ENCODE measurements around the gene FBLN1. TPM values are rescaled to one million over a fixed set of nuclear protein-coding genes. Genes with fewer than 3 reads are reported as not detected.

Gene FBLN1
- polyA plus RNA-seq, 3 donors, result 0.03 to 0.17 TPM; not detected in 1

DNA sequence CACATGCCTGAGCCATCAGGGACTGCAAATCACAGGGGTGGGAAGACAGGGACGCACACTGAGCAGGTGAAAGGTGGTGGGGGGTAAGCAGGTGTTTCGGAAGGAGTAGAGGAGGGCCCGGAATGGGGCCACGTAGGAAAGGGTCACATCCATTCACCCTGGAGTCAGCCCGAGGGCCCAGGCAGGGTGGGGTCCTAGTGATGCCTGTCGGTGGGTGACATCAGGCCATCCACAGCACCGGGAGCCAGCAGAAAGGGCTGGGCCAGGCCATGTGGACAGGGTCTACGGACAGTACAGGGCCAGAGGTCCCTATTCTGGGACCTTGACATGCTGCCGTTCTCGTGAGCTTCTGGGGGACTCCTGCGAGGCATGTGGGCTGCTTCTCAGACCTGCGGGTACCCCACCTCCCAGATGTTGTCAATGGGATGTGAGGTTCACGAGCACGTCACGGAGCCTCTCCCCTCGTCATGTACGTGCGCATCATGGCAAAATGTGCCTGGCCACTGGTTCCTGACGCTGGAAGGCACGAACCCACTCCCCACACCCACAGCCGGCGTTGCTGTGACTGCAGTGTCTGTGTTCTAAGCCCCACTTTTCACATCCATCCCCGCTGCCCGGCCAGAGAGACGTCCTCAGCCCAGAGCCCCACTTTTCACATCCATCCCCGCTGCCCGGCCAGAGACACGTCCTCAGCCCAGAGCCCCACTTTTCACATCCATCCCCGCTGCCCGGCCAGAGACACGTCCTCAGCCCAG is 84.1 kb downstream of the FBLN1 start:
- Histone ChIP-seq H3K36me3 (replicated peaks in 1 of 2; ENCODE audit: control insufficient read depth in 1 of 2, insufficient read depth in 2 of 2, low read length in 2 of 2) (no peaks in the 10 kb centered on the region), H3K9me3 (replicated peaks in 1 of 2; ENCODE audit: control insufficient read depth in 1 of 2, insufficient read depth in 1 of 2, low read length in 2 of 2) (peaks cover 0 to 5% of the 10 kb centered on the region in 2 donors), H2AFZ (ENCODE audit: insufficient read depth, low read depth, low read length, poor library complexity, severe bottlenecking) (no peak overlapping the region), H3K27ac (ENCODE audit: low read depth in 1 of 2, low read length in 2 of 2) (no peak overlapping the region), H3K9ac (ENCODE audit: insufficient read depth, low read length, poor library complexity, severe bottlenecking) (no peak overlapping the region), H3K79me2 (ENCODE audit: insufficient read depth, low read length) (no peaks in the 10 kb centered on the region), H3K4me3 (replicated peaks in 1 of 3; ENCODE audit: low read depth in 2 of 3, low read length in 3 of 3) (no peak overlapping the region), H4K20me1 (ENCODE audit: insufficient read depth, low read length) (no peaks in the 10 kb centered on the region), H3K4me2 (replicated peaks; ENCODE audit: extremely low read depth, low read length, poor library complexity, severe bottlenecking) (no peak overlapping the region), H3K27me3 (ENCODE audit: control insufficient read depth in 2 of 2, insufficient read depth in 2 of 2, low read length in 2 of 2) (no peaks in the 10 kb centered on the region), H3K4me1 (ENCODE audit: control insufficient read depth in 1 of 2, insufficient read depth in 2 of 2, low read length in 2 of 2) (peaks cover 19 to 22% of the 10 kb centered on the region in 2 donors)
- H3K27me3 Mint-ChIP-seq (ENCODE audit: low read depth in 3 of 3), result peaks cover 3 to 7% (median 4%) of the 10 kb centered on the region in 3 donors
- intact Hi-C loops (cut with micrococcal nuclease), result loop anchor here in 1 of 2 donors (10.0 kb wide), 1 partner anchor 528 kb away; no protein-coding TSS in a partner anchor
- TF ChIP-seq CTCF (IDR thresholded peaks at IDR 0.05), result no peak
- H3K4me3 Mint-ChIP-seq, result no peak overlapping the region
- peak overlapping the region in 1 of 7 donors; percentile 57 for H3K27ac Mint-ChIP-seq
- no peaks in the 10 kb centered on the region for H3K36me3 Mint-ChIP-seq
- H3K4me1 Mint-ChIP-seq, result peaks cover 34% of the 10 kb centered on the region
- DNase-seq, result no peak
- 92% methylated on average over 22 of the region's 31 CpGs for WGBS (ENCODE audit: insufficient coverage)
- peaks cover 0 to 7% (median 3%) of the 10 kb centered on the region in 7 donors for H3K9me3 Mint-ChIP-seq

GRCh38 chr22:45587638-45588505 is 85.2 kb downstream of the FBLN1 start:
- WGBS (ENCODE audit: insufficient coverage), result 70% methylated on average over 10 of the region's 17 CpGs
- peaks cover 0 to 8% of the 10 kb centered on the region in 2 donors for H3K9me3 ChIP-seq (replicated peaks in 1 of 2; ENCODE audit: control insufficient read depth in 1 of 2, insufficient read depth in 1 of 2, low read length in 2 of 2)
- H3K36me3 Mint-ChIP-seq, result no peaks in the 10 kb centered on the region
- peaks cover 2 to 7% (median 3%) of the 10 kb centered on the region in 3 donors for H3K27me3 Mint-ChIP-seq (ENCODE audit: low read depth in 3 of 3)
- H4K20me1 ChIP-seq (ENCODE audit: insufficient read depth, low read length), result no peaks in the 10 kb centered on the region
- no peak overlapping the region for H3K27ac Mint-ChIP-seq
- H3K27ac ChIP-seq (ENCODE audit: low read depth in 1 of 2, low read length in 2 of 2), result no peak overlapping the region
- DNase-seq, result no peak
- H3K4me1 Mint-ChIP-seq, result peaks cover 38% of the 10 kb centered on the region
- no peak overlapping the region for H3K4me2 ChIP-seq (replicated peaks; ENCODE audit: extremely low read depth, low read length, poor library complexity, severe bottlenecking)
- H3K9ac ChIP-seq (ENCODE audit: insufficient read depth, low read length, poor library complexity, severe bottlenecking), result no peak overlapping the region
- intact Hi-C loops (cut with micrococcal nuclease), result loop anchor here in 1 of 2 donors (10.0 kb wide), 1 partner anchor 527 kb away; no protein-coding TSS in a partner anchor
- peaks cover 5 to 17% (median 12%) of the 10 kb centered on the region in 7 donors for H3K9me3 Mint-ChIP-seq
- no peak overlapping the region for H3K4me3 ChIP-seq (replicated peaks in 1 of 3; ENCODE audit: low read depth in 2 of 3, low read length in 3 of 3)
- peak overlapping the region in 1 of 2 donors; percentile 17 for H3K4me3 Mint-ChIP-seq
- H2AFZ ChIP-seq (ENCODE audit: insufficient read depth, low read depth, low read length, poor library complexity, severe bottlenecking), result peak overlapping the region; percentile 35
- no peaks in the 10 kb centered on the region for H3K79me2 ChIP-seq (ENCODE audit: insufficient read depth, low read length)
- TF ChIP-seq CTCF (IDR thresholded peaks at IDR 0.05), result no peak
- peaks cover 21 to 22% of the 10 kb centered on the region in 2 donors for H3K4me1 ChIP-seq (ENCODE audit: control insufficient read depth in 1 of 2, insufficient read depth in 2 of 2, low read length in 2 of 2)
- H3K36me3 ChIP-seq (replicated peaks in 1 of 2; ENCODE audit: control insufficient read depth in 1 of 2, insufficient read depth in 2 of 2, low read length in 2 of 2), result no peaks in the 10 kb centered on the region
- no peaks in the 10 kb centered on the region for H3K27me3 ChIP-seq (ENCODE audit: control insufficient read depth in 2 of 2, insufficient read depth in 2 of 2, low read length in 2 of 2)

Measured in CD14-positive monocyte (primary cell).